ENCODE results near the gene SLC35F1.

SLC35F1 gene

GRCh38 chr6:118253741-118254140 lies 346.7 kb downstream of the SLC35F1 start:
- H3K4me1 ChIP-seq (ENCODE audit: insufficient read depth, low read length, severe bottlenecking): no peaks in the 10 kb centered on the region
- TF ChIP-seq EZH2 (IDR thresholded peaks at IDR 0.05; ENCODE audit: borderline replicate concordance, low read length): no peak
- TF ChIP-seq CTCF (IDR thresholded peaks at IDR 0.05; ENCODE audit: low read length): no peak
- no peaks in the 10 kb centered on the region for H3F3A ChIP-seq (ENCODE audit: insufficient read depth, low read length)
- H3K9me2 ChIP-seq (ENCODE audit: low read depth, low read length): no peaks in the 10 kb centered on the region
- H3K4me2 ChIP-seq (ENCODE audit: low read length): no peak overlapping the region
- no peaks in the 10 kb centered on the region for H3K79me2 ChIP-seq (ENCODE audit: insufficient read depth, low read length)
- no peaks in the 10 kb centered on the region for H3K9me3 ChIP-seq (ENCODE audit: low read length)
- no peak overlapping the region for H2AFZ ChIP-seq (ENCODE audit: low read length)
- no peak overlapping the region for H3K27ac ChIP-seq (ENCODE audit: low read depth, low read length, poor library complexity, severe bottlenecking)
- H4K20me1 ChIP-seq (ENCODE audit: insufficient read depth, low read length): no peaks in the 10 kb centered on the region
- no peak overlapping the region for H3K4me3 ChIP-seq (ENCODE audit: low read depth, low read length, poor library complexity, severe bottlenecking)
- no peak overlapping the region for H3K9ac ChIP-seq (ENCODE audit: low read length)
- no peaks in the 10 kb centered on the region for H3K27me3 ChIP-seq (ENCODE audit: insufficient read depth, low read length)
- H3K36me3 ChIP-seq (ENCODE audit: insufficient read depth, low read length): no peaks in the 10 kb centered on the region

- Histone ChIP-seq H3K27ac (ENCODE audit: low read depth, low read length, poor library complexity, severe bottlenecking) (no peak overlapping the region), H2AFZ (ENCODE audit: low read length) (no peak overlapping the region), H3K79me2 (ENCODE audit: insufficient read depth, low read length) (no peaks in the 10 kb centered on the region), H3K4me3 (ENCODE audit: low read depth, low read length, poor library complexity, severe bottlenecking) (no peak overlapping the region), H3F3A (ENCODE audit: insufficient read depth, low read length) (no peaks in the 10 kb centered on the region), H3K27me3 (ENCODE audit: insufficient read depth, low read length) (no peaks in the 10 kb centered on the region), H4K20me1 (ENCODE audit: insufficient read depth, low read length) (no peaks in the 10 kb centered on the region), H3K4me1 (ENCODE audit: insufficient read depth, low read length, severe bottlenecking) (no peaks in the 10 kb centered on the region), H3K36me3 (ENCODE audit: insufficient read depth, low read length) (no peaks in the 10 kb centered on the region), H3K4me2 (ENCODE audit: low read length) (no peak overlapping the region), H3K9ac (ENCODE audit: low read length) (no peak overlapping the region), H3K9me3 (ENCODE audit: low read length) (no peaks in the 10 kb centered on the region; the same call in 1 of the 2 replicates), H3K9me2 (ENCODE audit: low read depth, low read length) (no peaks in the 10 kb centered on the region)
- TF ChIP-seq CTCF (IDR thresholded peaks at IDR 0.05; ENCODE audit: low read length) (no peak), EZH2 (IDR thresholded peaks at IDR 0.05; ENCODE audit: borderline replicate concordance, low read length) (no peak)
These were observed 353.8 kb downstream of the SLC35F1 start for GRCh38 chr6:118260833-118261232.

- no peaks in the 10 kb centered on the region for H4K20me1 ChIP-seq (ENCODE audit: insufficient read depth, low read length)
- H3K9ac ChIP-seq (ENCODE audit: low read length): no peak overlapping the region
- no peak overlapping the region for H3K4me3 ChIP-seq (ENCODE audit: low read depth, low read length, poor library complexity, severe bottlenecking)
- H3K27me3 ChIP-seq (ENCODE audit: insufficient read depth, low read length): no peaks in the 10 kb centered on the region
- no peak overlapping the region for H3K4me2 ChIP-seq (ENCODE audit: low read length)
- H3K9me3 ChIP-seq (ENCODE audit: low read length): no peaks in the 10 kb centered on the region; the same call in 1 of the 2 replicates
- H3K9me2 ChIP-seq (ENCODE audit: low read depth, low read length): no peaks in the 10 kb centered on the region
- H3K27ac ChIP-seq (ENCODE audit: low read depth, low read length, poor library complexity, severe bottlenecking): no peak overlapping the region
- H3K4me1 ChIP-seq (ENCODE audit: insufficient read depth, low read length, severe bottlenecking): no peaks in the 10 kb centered on the region
- no peaks in the 10 kb centered on the region for H3K36me3 ChIP-seq (ENCODE audit: insufficient read depth, low read length)
- TF ChIP-seq EZH2 (IDR thresholded peaks at IDR 0.05; ENCODE audit: borderline replicate concordance, low read length) (no peak), CTCF (IDR thresholded peaks at IDR 0.05; ENCODE audit: low read length) (peak; percentile 39; the same call in 1 of the 2 replicates)
- no peak overlapping the region for H2AFZ ChIP-seq (ENCODE audit: low read length)
- no peaks in the 10 kb centered on the region for H3K79me2 ChIP-seq (ENCODE audit: insufficient read depth, low read length)
- no peaks in the 10 kb centered on the region for H3F3A ChIP-seq (ENCODE audit: insufficient read depth, low read length)
These were observed 356.9 kb downstream of the SLC35F1 start for GRCh38 chr6:118263921-118264486.
